H1 (cell line): ENCODE results near the gene B3GAT1. TPM values are rescaled to one million over a fixed set of nuclear protein-coding genes. Genes with fewer than 3 reads are reported as not detected.

ENCODE experiments used
- CTCF ChIA-PET: fragments of 300-600 bp; sonication (Branson Sonifier 250); formaldehyde crosslinking; loops from one replicate; lab custom pipeline; 2021; ENCODE audit not compliant: partially characterized antibody; lab: Charles Lee
- POLR2A ChIA-PET: fragments of 300-600 bp; sonication (Branson Sonifier 250); formaldehyde crosslinking; loops from one replicate; lab custom pipeline; 2021; ENCODE audit warnings: inconsistent platforms; ENCODE audit not compliant: partially characterized antibody; lab: Charles Lee
- DNase-seq, 2 experiments: peaks; one replicate each; pipeline versions ENCODE4 v3.0.0 to v3.0.0-alpha.2; 2010 to 2022; ENCODE audit warnings: low spot score in 2 of 2, low read depth in 1 of 2, mixed read lengths in 1 of 2
- FAIRE-seq: peaks from 2 replicates; lab custom pipeline; 2011; peaks lifted over from hg19 to GRCh38; lab: Jason Lieb, UNC
- H2AFZ ChIP-seq: 2 replicates; pipeline ENCODE4 v1.8.1; 2012; ENCODE audit warnings: low read length, inconsistent platforms
- H2AK5ac ChIP-seq: 2 replicates; pipeline ENCODE4 v1.6.1; 2013; ENCODE audit warnings: low read depth, low read length
- H2BK120ac ChIP-seq: replicated peaks from 2 replicates; pipeline ENCODE3; 2013; ENCODE audit warnings: low read depth, low read length, inconsistent platforms
- H2BK12ac ChIP-seq: 2 replicates; pipeline ENCODE4 v1.6.1; 2013; ENCODE audit warnings: low read depth, low read length
- H2BK15ac ChIP-seq: 2 replicates; pipeline ENCODE4 v1.6.1; 2013; ENCODE audit warnings: low read length
- H2BK20ac ChIP-seq: 2 replicates; pipeline ENCODE4 v1.6.1; 2013; ENCODE audit warnings: low read length
- H2BK5ac ChIP-seq: 2 replicates; pipeline ENCODE4 v1.6.1; 2013; ENCODE audit warnings: low read depth, low read length
- H3K14ac ChIP-seq: 2 replicates; pipeline ENCODE4 v1.6.1; 2013; ENCODE audit warnings: inconsistent platforms; ENCODE audit not compliant: insufficient read length
- H3K18ac ChIP-seq: 2 replicates; pipeline ENCODE4 v1.6.1; 2013; ENCODE audit warnings: low read length; ENCODE audit errors: extremely low read depth
- H3K23ac ChIP-seq: 2 replicates; pipeline ENCODE4 v1.6.1; 2013; ENCODE audit warnings: inconsistent platforms; ENCODE audit not compliant: insufficient read length
- H3K23me2 ChIP-seq: 2 replicates; pipeline ENCODE4 v1.6.1; 2013; ENCODE audit warnings: low read depth, low read length
- H3K27ac ChIP-seq: 2 replicates; pipeline ENCODE4 v1.6.1; 2011; ENCODE audit warnings: low read depth, low read length, inconsistent platforms
- H3K27me3 ChIP-seq, 4 experiments: replicated peaks in 1 of 4; 1 replicate in 1 of 4; 2 replicates in 3 of 4; pipeline versions ENCODE4 v1.6.1 to v1.8.1; 2011 to 2013; ENCODE audit warnings: low read length in 3 of 4, mild to moderate bottlenecking in 3 of 4, inconsistent platforms in 2 of 4, mixed read lengths in 2 of 4, moderate library complexity in 1 of 4; ENCODE audit not compliant: control insufficient read depth in 3 of 4, insufficient read depth in 3 of 4; ENCODE audit errors: extremely low read depth in 1 of 4
- H3K36me3 ChIP-seq, 4 experiments: 2 replicates each; pipeline versions ENCODE4 v1.6.1 to v1.8.1; 2011 to 2013; ENCODE audit warnings: mild to moderate bottlenecking in 4 of 4, low read length in 3 of 4, moderate library complexity in 2 of 4, control low read depth in 1 of 4, inconsistent platforms in 1 of 4; ENCODE audit not compliant: insufficient read depth in 4 of 4, control insufficient read depth in 2 of 4
- H3K4ac ChIP-seq: replicated peaks from 2 replicates; pipeline ENCODE3; 2013; ENCODE audit warnings: low read length, low read depth, mixed read lengths, inconsistent platforms; ENCODE audit not compliant: insufficient read length
- H3K4me1 ChIP-seq, 4 experiments: replicated peaks in 1 of 4; 1 replicate in 1 of 4; 2 replicates in 3 of 4; pipeline versions ENCODE4 v1.6.1 to v1.8.1; 2011 to 2013; ENCODE audit warnings: low read length in 3 of 4, inconsistent platforms in 2 of 4, mixed read lengths in 1 of 4; ENCODE audit not compliant: insufficient read depth in 4 of 4, control insufficient read depth in 3 of 4
- H3K4me2 ChIP-seq, 2 experiments: 2 replicates each; pipeline versions ENCODE4 v1.6.1 to v1.8.1; 2011 to 2013; ENCODE audit warnings: low read depth in 2 of 2, low read length in 2 of 2, control low read depth in 1 of 2, inconsistent platforms in 1 of 2, mild to moderate bottlenecking in 1 of 2; ENCODE audit not compliant: insufficient read depth in 1 of 2
- H3K4me3 ChIP-seq, 4 experiments: fragments of 200-600, 300-600 bp in 1 of 4; sonication (generic), shearing (Covaris generic), sonication (Bioruptor Twin) in 1 of 4; 2 replicates each; pipeline versions ENCODE4 v1.5.1 to v1.8.1; 2011 to 2016; ENCODE audit warnings: low read length in 4 of 4, low read depth in 3 of 4, control low read depth in 2 of 4, inconsistent platforms in 2 of 4, mild to moderate bottlenecking in 2 of 4, mixed read lengths in 1 of 4, moderate library complexity in 1 of 4; ENCODE audit not compliant: insufficient read depth in 2 of 4; ENCODE audit errors: extremely low read depth in 1 of 4
- H3K56ac ChIP-seq: replicated peaks from 2 replicates; pipeline ENCODE3; 2013; ENCODE audit warnings: low read depth, mild to moderate bottlenecking, mixed read lengths, low read length, inconsistent platforms; ENCODE audit not compliant: insufficient read length
- H3K79me1 ChIP-seq: 2 replicates; pipeline ENCODE4 v1.6.1; 2013; ENCODE audit warnings: low read depth, low read length, control low read depth
- H3K79me2 ChIP-seq, 2 experiments: 2 replicates each; pipeline versions ENCODE4 v1.6.1 to v1.8.1; 2012 to 2013; ENCODE audit warnings: low read length in 2 of 2, mild to moderate bottlenecking in 2 of 2, inconsistent platforms in 1 of 2; ENCODE audit not compliant: insufficient read depth in 2 of 2, control insufficient read depth in 1 of 2
- H3K9ac ChIP-seq, 4 experiments: replicated peaks in 1 of 4; 1 replicate in 1 of 4; 2 replicates in 3 of 4; pipeline versions ENCODE4 v1.6.1 to v1.8.1; 2011 to 2013; ENCODE audit warnings: low read depth in 3 of 4, low read length in 3 of 4, control low read depth in 2 of 4, mild to moderate bottlenecking in 2 of 4, moderate library complexity in 2 of 4, inconsistent platforms in 1 of 4; ENCODE audit errors: extremely low read depth in 1 of 4
- H3K9me3 ChIP-seq, 2 experiments: 2 replicates each; pipeline versions ENCODE4 v1.6.1 to v1.8.1; 2012 to 2013; ENCODE audit warnings: mild to moderate bottlenecking in 2 of 2, moderate library complexity in 2 of 2, control low read depth in 1 of 2, inconsistent platforms in 1 of 2, low read depth in 1 of 2, low read length in 1 of 2, mixed read lengths in 1 of 2; ENCODE audit not compliant: insufficient read depth in 2 of 2
- H4K20me1 ChIP-seq, 2 experiments: replicated peaks in 1 of 2; 2 replicates each; pipeline versions ENCODE3 to v1.8.1; 2011 to 2013; ENCODE audit warnings: inconsistent platforms in 2 of 2, low read length in 2 of 2, mild to moderate bottlenecking in 1 of 2; ENCODE audit not compliant: insufficient read depth in 2 of 2, control insufficient read depth in 1 of 2
- H4K5ac ChIP-seq: 2 replicates; pipeline ENCODE4 v1.6.1; 2013; ENCODE audit warnings: low read length, low read depth, mixed read lengths, inconsistent platforms; ENCODE audit not compliant: insufficient read length
- H4K8ac ChIP-seq: 2 replicates; pipeline ENCODE4 v1.8.0; 2013; ENCODE audit warnings: mild to moderate bottlenecking, moderate library complexity, low read length, inconsistent platforms; ENCODE audit not compliant: insufficient read depth; ENCODE audit errors: extremely low read depth
- H4K91ac ChIP-seq: replicated peaks from 2 replicates; pipeline ENCODE3; 2013; ENCODE audit warnings: low read length, mixed read lengths, inconsistent platforms; ENCODE audit not compliant: insufficient read length
- ASH2L ChIP-seq: fragments of 200-600, 300-600 bp; sonication (generic); IDR thresholded peaks from one replicate; pipeline ENCODE4 v1.7.1; 2017; ENCODE audit warnings: low read length
- BACH1 ChIP-seq: IDR thresholded peaks from 2 replicates; pipeline ENCODE4 v1.6.1; 2012; ENCODE audit warnings: low read length, improper control_type of control experiment
- CHD1 ChIP-seq: IDR thresholded peaks from 2 replicates; pipeline ENCODE4 v1.6.1; 2012; ENCODE audit warnings: low read depth, low read length, improper control_type of control experiment
- CREB1 ChIP-seq: IDR thresholded peaks from 2 replicates; pipeline ENCODE4 v1.6.1; 2012; ENCODE audit warnings: inconsistent platforms
- POU5F1 ChIP-seq: IDR thresholded peaks from 2 replicates; pipeline ENCODE4 v1.6.1; 2011; ENCODE audit warnings: low read depth, mild to moderate bottlenecking, low read length, moderate library complexity
- RAD21 ChIP-seq, 2 experiments: IDR thresholded peaks in 1 of 2; conservative IDR thresholded peaks in 1 of 2; 2 replicates each; pipeline ENCODE4 v1.6.1; 2011; ENCODE audit warnings: low read depth in 2 of 2, low read length in 2 of 2, improper control_type of control experiment in 1 of 2, inconsistent platforms in 1 of 2, mild to moderate bottlenecking in 1 of 2, moderate library complexity in 1 of 2
- SIRT6 ChIP-seq: IDR thresholded peaks from one replicate; pipeline ENCODE4 v1.7.1; 2012; ENCODE audit warnings: low read length, inconsistent platforms
- SP4 ChIP-seq: IDR thresholded peaks from 2 replicates; pipeline ENCODE4 v1.6.1; 2012; ENCODE audit warnings: low read length, inconsistent platforms
- WGBS, 2 experiments: shearing (Covaris generic) in 1 of 2; methylation state at CpG; one replicate each; pipeline versions ENCODE4 v1.1.6 to v1.1.7; 2013 to 2015; ENCODE audit warnings: low lambda C conversion rate in 2 of 2, mixed read lengths in 2 of 2, inconsistent platforms in 1 of 2, low coverage in 1 of 2, missing lambda C conversion rate in 1 of 2; ENCODE audit not compliant: insufficient replicate concordance in 2 of 2, insufficient coverage in 1 of 2, insufficient read length in 1 of 2; ENCODE audit errors: extremely low coverage in 1 of 2, missing lambda C conversion rate in 1 of 2; 5-methylcytosine and 5-hydroxymethylcytosine counted together
- polyA plus RNA-seq, 7 experiments: library from polyadenylated mRNA; depleted of rRNA in 3 of 7; stranded (reverse) in 5 of 7; unstranded in 2 of 7; fragments of >200 nt in 5 of 7; fragments of 200-250 nt in 2 of 7; gene quantifications; 1 replicate in 5 of 7; 2 replicates in 1 of 7; 4 replicates in 1 of 7; pipeline versions ENCODE4 v1.2.1 to v1.2.3, GENCODE V29; 2011 to 2013; ENCODE audit warnings: missing spikeins in 2 of 7, mixed read lengths in 2 of 7
- total RNA-seq: library from RNA; stranded (reverse); fragmentation: NEBNext Ultra II Directional; extraction: Animal tissue kit (Norgen Biotek cat#: 25700); gene quantifications from 2 replicates; pipeline ENCODE4 v1.2.1, GENCODE V29; 2021
- TF ChIP-seq, protein P1 (sequence below): IDR thresholded peaks from 2 replicates; pipeline ENCODE4 v1.6.1; 2012; ENCODE audit warnings: low read length, inconsistent platforms
- TF ChIP-seq, protein P2 (sequence below): IDR thresholded peaks from 2 replicates; pipeline ENCODE4 v1.6.1; 2011; ENCODE audit warnings: low read depth, mild to moderate bottlenecking, low read length; ENCODE audit not compliant: insufficient read depth

The B3GAT1 gene
- total and polyA plus RNA-seq, 2 of the 8 experiments (the other 6 are each of a cell fraction or from before 2014, with no cell fraction given): 19.7 to 32.4 TPM

DNA sequence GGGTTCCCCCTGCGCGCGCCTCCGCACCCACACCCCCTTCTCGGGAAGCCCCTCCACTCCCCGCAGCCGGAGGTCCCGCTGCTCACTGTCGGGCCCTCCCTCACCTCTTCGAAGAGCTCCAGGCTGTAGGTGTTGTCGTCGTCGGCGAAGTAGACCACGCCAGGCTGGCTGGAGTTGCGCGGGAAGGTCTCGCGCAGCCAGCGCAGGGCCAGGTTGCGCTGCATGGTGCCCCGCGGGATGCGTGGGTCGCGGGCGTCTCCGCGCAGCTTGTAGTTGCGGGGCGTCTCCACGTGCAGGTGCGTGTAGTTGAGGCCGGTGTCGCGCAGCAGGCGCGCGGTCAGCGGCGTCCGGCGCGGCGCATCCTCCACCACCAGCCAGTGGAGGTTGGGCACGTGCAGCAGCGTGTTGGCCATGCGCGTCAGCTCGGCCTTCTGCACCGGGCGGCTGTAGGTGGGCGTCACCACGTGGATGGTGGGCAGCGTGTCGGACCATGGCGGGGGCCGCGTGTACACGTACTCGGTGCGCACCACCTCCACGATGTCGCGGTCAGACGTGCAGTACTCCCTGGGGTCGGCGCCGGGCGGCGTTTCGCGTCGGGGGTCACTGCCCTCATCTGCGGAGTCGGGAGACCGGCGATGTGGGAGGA lies 28.3 kb downstream of the B3GAT1 start:
- H2BK120ac ChIP-seq: no peak overlapping the region
- no peak overlapping the region for H2BK20ac ChIP-seq
- no peak for FAIRE-seq
- POLR2A ChIA-PET: interaction anchor here (0.9 to 2.8 kb wide), 2 partner anchors 10 to 20 kb away, joined by 3 to 12 read pairs; no protein-coding TSS in a partner anchor
- H4K20me1 ChIP-seq: peaks cover 3 to 14% of the 10 kb centered on the region in 2 experiments
- H3K4me3 ChIP-seq: no peak overlapping the region
- H3K27ac ChIP-seq: no peak overlapping the region
- DNase-seq: no peak
- H3K56ac ChIP-seq: no peak overlapping the region
- no peak overlapping the region for H2AK5ac ChIP-seq
- no peak overlapping the region for H4K5ac ChIP-seq
- no peak overlapping the region for H4K91ac ChIP-seq
- no peak overlapping the region for H3K9ac ChIP-seq
- no peaks in the 10 kb centered on the region; a peak in 1 of 7 replicates for H3K27me3 ChIP-seq
- no peak overlapping the region for H2AFZ ChIP-seq
- no peaks in the 10 kb centered on the region for H3K9me3 ChIP-seq
- no peak overlapping the region for H2BK5ac ChIP-seq
- H2BK12ac ChIP-seq: no peak overlapping the region
- no peak overlapping the region; the same call in 1 of the 2 replicates for H4K8ac ChIP-seq
- H3K79me2 ChIP-seq: no peaks in the 10 kb centered on the region
- H3K23me2 ChIP-seq: no peaks in the 10 kb centered on the region
- H3K36me3 ChIP-seq: peaks cover 0 to 14% (median 6%) of the 10 kb centered on the region in 4 experiments; a peak in 5 of 8 replicates
- no peak overlapping the region for H3K18ac ChIP-seq
- no peaks in the 10 kb centered on the region for H3K79me1 ChIP-seq
- CTCF ChIA-PET: interaction anchor here (0.6 to 1.2 kb wide), 3 partner anchors 9 to 24 kb away, joined by 3 to 4 read pairs (median 3); no protein-coding TSS in a partner anchor
- no peak overlapping the region for H3K4ac ChIP-seq
- H3K14ac ChIP-seq: no peak overlapping the region
- H3K23ac ChIP-seq: no peak overlapping the region
- peaks cover 0 to 3% (median 0%) of the 10 kb centered on the region in 4 experiments; a peak in 1 of 7 replicates for H3K4me1 ChIP-seq
- 96% methylated on average over 60 of the region's 78 CpGs; no CpG with 5 or more reads in 1 of the 2 experiments for WGBS, 2 experiments
- H2BK15ac ChIP-seq: no peak overlapping the region
- H3K4me2 ChIP-seq: no peak overlapping the region
- TF ChIP-seq SIRT6 (no peak), ASH2L (no peak), CHD1 (no peak), BACH1 (no peak), SP4 (no peak), CREB1 (no peak), POU5F1 (no peak), RAD21 (IDR thresholded peaks at IDR 0.05 in 1 of 2, conservative IDR thresholded peaks at IDR 0.05 in 1 of 2; ENCODE audit: low read depth in 2 of 2, low read length in 2 of 2) (no peak)
- TF ChIP-seq, protein P1, sequence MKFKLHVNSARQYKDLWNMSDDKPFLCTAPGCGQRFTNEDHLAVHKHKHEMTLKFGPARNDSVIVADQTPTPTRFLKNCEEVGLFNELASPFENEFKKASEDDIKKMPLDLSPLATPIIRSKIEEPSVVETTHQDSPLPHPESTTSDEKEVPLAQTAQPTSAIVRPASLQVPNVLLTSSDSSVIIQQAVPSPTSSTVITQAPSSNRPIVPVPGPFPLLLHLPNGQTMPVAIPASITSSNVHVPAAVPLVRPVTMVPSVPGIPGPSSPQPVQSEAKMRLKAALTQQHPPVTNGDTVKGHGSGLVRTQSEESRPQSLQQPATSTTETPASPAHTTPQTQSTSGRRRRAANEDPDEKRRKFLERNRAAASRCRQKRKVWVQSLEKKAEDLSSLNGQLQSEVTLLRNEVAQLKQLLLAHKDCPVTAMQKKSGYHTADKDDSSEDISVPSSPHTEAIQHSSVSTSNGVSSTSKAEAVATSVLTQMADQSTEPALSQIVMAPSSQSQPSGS: no peak
- TF ChIP-seq, protein P2, sequence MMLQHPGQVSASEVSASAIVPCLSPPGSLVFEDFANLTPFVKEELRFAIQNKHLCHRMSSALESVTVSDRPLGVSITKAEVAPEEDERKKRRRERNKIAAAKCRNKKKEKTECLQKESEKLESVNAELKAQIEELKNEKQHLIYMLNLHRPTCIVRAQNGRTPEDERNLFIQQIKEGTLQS: no peak
